NCI-H526 treated with DMSO at 0.1 percent for 48 hours (cell line): ENCODE data around the gene ALDH1A1.
A peak's percentile ranks its signal among the peaks of the same experiment; 100 is the strongest.

Source experiments
- DNase-seq: peaks from one replicate; lab custom pipeline; 2025; lab: John Stamatoyannopoulos, UW

ALDH1A1 gene

GRCh38 chr9:72917892-72918509 lies 34.9 kb downstream of the ALDH1A1 start:
- no peak for DNase-seq

- no peak for DNase-seq
Measured at GRCh38 chr9:72915659-72916058, 37.2 kb downstream of the ALDH1A1 start.

- no peak for DNase-seq
Measured at GRCh38 chr9:72914750-72915149, 38.1 kb downstream of the ALDH1A1 start.

GRCh38 chr9:72913382-72914009 lies 39.4 kb downstream of the ALDH1A1 start:
- DNase-seq = no peak

GRCh38 chr9:72912476-72913381 lies 40.1 kb downstream of the ALDH1A1 start:
- DNase-seq = no peak

- DNase-seq = no peak
Measured at GRCh38 chr9:72911816-72912215, 41.0 kb downstream of the ALDH1A1 start.

- DNase-seq = no peak
Measured at GRCh38 chr9:72911247-72911775, 41.5 kb downstream of the ALDH1A1 start.

- DNase-seq = no peak
Measured at GRCh38 chr9:72909428-72909827, 43.4 kb downstream of the ALDH1A1 start.

- no peak for DNase-seq
Measured at GRCh38 chr9:72907421-72907820, 45.4 kb downstream of the ALDH1A1 start.

GRCh38 chr9:72906810-72907209 lies 46.0 kb downstream of the ALDH1A1 start:
- no peak for DNase-seq

- DNase-seq = peak; percentile 2
Measured at GRCh38 chr9:72905514-72906480, 47.1 kb downstream of the ALDH1A1 start.

- no peak for DNase-seq
Measured at GRCh38 chr9:72904267-72905093, 48.4 kb downstream of the ALDH1A1 start.

GRCh38 chr9:72903103-72903502 lies 49.8 kb downstream of the ALDH1A1 start:
- peak; percentile 33 for DNase-seq

GRCh38 chr9:72902268-72902667 lies 50.6 kb downstream of the ALDH1A1 start:
- no peak for DNase-seq

- DNase-seq = no peak
Measured at GRCh38 chr9:72899734-72900477, 52.9 kb downstream of the ALDH1A1 start.

- no peak for DNase-seq
Measured at GRCh38 chr9:72898784-72899733, 53.8 kb downstream of the ALDH1A1 start.

- no peak for DNase-seq
Measured at GRCh38 chr9:72898360-72898759, 54.5 kb downstream of the ALDH1A1 start.

- DNase-seq = no peak
Measured at GRCh38 chr9:72897069-72897649, 55.7 kb downstream of the ALDH1A1 start.
